Endothelial cell of hepatic sinusoid (primary cell): ENCODE results near the gene YAF2.

Experiments used
- in situ Hi-C: cut with HindIII; loops from 2 replicates; pipeline ENCODE4 v1.10.0; 2017; ENCODE audit warnings: low sequenced_read_pairs

Gene YAF2

GRCh38 chr12:42145552-42146215 is 92.4 kb downstream of the YAF2 start:
- in situ Hi-C loops, result no loop called here

GRCh38 chr12:42145197-42145549 is 92.9 kb downstream of the YAF2 start:
- in situ Hi-C loops, result no loop called here

- in situ Hi-C loops, result no loop called here
Observed at GRCh38 chr12:42144408-42145196, 93.4 kb downstream of the YAF2 start, which contains the start of gene GXYLT1. Gene GXYLT1, minus strand, starts transcription at chr12:42144874. Its CDS starts 228 bp downstream, at chr12:42144646.

GRCh38 chr12:42144158-42144407 is 94.0 kb downstream of the YAF2 start:
- in situ Hi-C loops, result no loop called here

GRCh38 chr12:42143452-42144157 is 94.4 kb downstream of the YAF2 start:
- in situ Hi-C loops, result no loop called here

GRCh38 chr12:42141981-42142606 is 96.0 kb downstream of the YAF2 start:
- in situ Hi-C loops, result no loop called here

GRCh38 chr12:42140901-42141300 is 97.1 kb downstream of the YAF2 start:
- in situ Hi-C loops, result no loop called here

GRCh38 chr12:42135259-42135814 is 102.7 kb downstream of the YAF2 start:
- in situ Hi-C loops, result no loop called here

- in situ Hi-C loops, result no loop called here
Observed at GRCh38 chr12:42130672-42131402, 107.2 kb downstream of the YAF2 start.

- in situ Hi-C loops, result no loop called here
Observed at GRCh38 chr12:42129595-42130204, 108.3 kb downstream of the YAF2 start.

- in situ Hi-C loops, result no loop called here
Observed at GRCh38 chr12:42128888-42129287, 109.2 kb downstream of the YAF2 start.

GRCh38 chr12:42128327-42128726 is 109.7 kb downstream of the YAF2 start:
- in situ Hi-C loops, result no loop called here

- in situ Hi-C loops, result no loop called here
Observed at GRCh38 chr12:42126963-42127362, 111.1 kb downstream of the YAF2 start.

- in situ Hi-C loops, result no loop called here
Observed at GRCh38 chr12:42125388-42125767, 112.7 kb downstream of the YAF2 start.

GRCh38 chr12:42124764-42125387 is 113.2 kb downstream of the YAF2 start:
- in situ Hi-C loops, result loop anchor here (5.0 kb wide), 1 partner anchor 207 kb away; no protein-coding TSS in a partner anchor

GRCh38 chr12:42119085-42119633 is 118.9 kb downstream of the YAF2 start:
- in situ Hi-C loops, result no loop called here

GRCh38 chr12:42118136-42118879 is 119.7 kb downstream of the YAF2 start:
- in situ Hi-C loops, result no loop called here

GRCh38 chr12:42109031-42109430 is 129.0 kb downstream of the YAF2 start:
- in situ Hi-C loops, result no loop called here
